CD14-positive monocyte (primary cell): ENCODE data around the gene ZDHHC11. TPM values are rescaled to one million over a fixed set of nuclear protein-coding genes. Genes with fewer than 3 reads are reported as not detected.
"Not testable (repeated sequence)": the region's sequence is repeated elsewhere in the genome, so short reads cannot be mapped to it uniquely, and the experiment has no call there.

Source experiments
- DNase-seq, 3 donors: peaks; one replicate each; pipeline ENCODE4 v3.0.0-alpha.2; 2011 to 2022
- H2AFZ ChIP-seq: 2 replicates; pipeline ENCODE4 v1.6.0; 2012; ENCODE audit warnings: mild to moderate bottlenecking, low read depth, low read length, inconsistent platforms; ENCODE audit not compliant: insufficient read depth, poor library complexity, severe bottlenecking
- H3K27ac ChIP-seq, 2 donors: 1 replicate in 1 of 2; 2 replicates in 1 of 2; pipeline ENCODE4 v1.5.1; 2012 to 2013; ENCODE audit warnings: low read length in 2 of 2, control low read depth in 1 of 2, inconsistent platforms in 1 of 2, low read depth in 1 of 2, mild to moderate bottlenecking in 1 of 2
- H3K27me3 ChIP-seq, 2 donors: one replicate each; pipeline versions ENCODE4 v1.6.0 to v1.6.1; 2011 to 2013; ENCODE audit warnings: low read length in 2 of 2; ENCODE audit not compliant: control insufficient read depth in 2 of 2, insufficient read depth in 2 of 2
- H3K36me3 ChIP-seq, 2 donors: replicated peaks in 1 of 2; 1 replicate in 1 of 2; 2 replicates in 1 of 2; pipeline versions ENCODE4 v1.5.1 to v1.6.1; 2012 to 2013; ENCODE audit warnings: low read length in 2 of 2, control low read depth in 1 of 2, inconsistent platforms in 1 of 2, mild to moderate bottlenecking in 1 of 2; ENCODE audit not compliant: insufficient read depth in 2 of 2, control insufficient read depth in 1 of 2
- H3K4me1 ChIP-seq, 2 donors: 1 replicate in 1 of 2; 2 replicates in 1 of 2; pipeline versions ENCODE4 v1.5.1 to v1.6.1; 2012 to 2013; ENCODE audit warnings: low read length in 2 of 2, control low read depth in 1 of 2, inconsistent platforms in 1 of 2, mild to moderate bottlenecking in 1 of 2, moderate library complexity in 1 of 2; ENCODE audit not compliant: insufficient read depth in 2 of 2, control insufficient read depth in 1 of 2
- H3K4me2 ChIP-seq: replicated peaks from 2 replicates; pipeline ENCODE3; 2012; ENCODE audit warnings: low read length, moderate library complexity, mild to moderate bottlenecking; ENCODE audit not compliant: poor library complexity, severe bottlenecking; ENCODE audit errors: extremely low read depth
- H3K4me3 ChIP-seq, 3 experiments: fragments of 200-600 bp in 1 of 3; sonication (generic) in 1 of 3; replicated peaks in 1 of 3; 1 replicate in 2 of 3; 2 replicates in 1 of 3; pipeline ENCODE4 v1.5.1; 2011 to 2013; ENCODE audit warnings: low read length in 3 of 3, mild to moderate bottlenecking in 3 of 3, control low read depth in 2 of 3, low read depth in 2 of 3, inconsistent platforms in 1 of 3, moderate library complexity in 1 of 3
- H3K79me2 ChIP-seq: 2 replicates; pipeline ENCODE4 v1.6.0; 2012; ENCODE audit warnings: mild to moderate bottlenecking, control low read depth, inconsistent platforms, low read length, moderate library complexity; ENCODE audit not compliant: insufficient read depth
- H3K9ac ChIP-seq: 2 replicates; pipeline ENCODE4 v1.6.0; 2017; ENCODE audit warnings: low read length, mild to moderate bottlenecking; ENCODE audit not compliant: insufficient read depth, poor library complexity, severe bottlenecking
- H3K9me3 ChIP-seq, 2 donors: replicated peaks in 1 of 2; 1 replicate in 1 of 2; 2 replicates in 1 of 2; pipeline versions ENCODE4 v1.5.1 to v1.6.1; 2012 to 2013; ENCODE audit warnings: low read length in 2 of 2, control low read depth in 1 of 2; ENCODE audit not compliant: control insufficient read depth in 1 of 2, insufficient read depth in 1 of 2
- H4K20me1 ChIP-seq: 2 replicates; pipeline ENCODE4 v1.6.0; 2012; ENCODE audit warnings: mild to moderate bottlenecking, low read length, control low read depth, moderate library complexity; ENCODE audit not compliant: insufficient read depth
- H3K27ac Mint-ChIP-seq, 7 donors: one replicate each; pipeline ENCODE4 v1.8.0; 2020; ENCODE audit warnings: mild to moderate bottlenecking in 7 of 7, mixed read lengths in 7 of 7, moderate library complexity in 6 of 7, inconsistent platforms in 2 of 7
- H3K27me3 Mint-ChIP-seq, 3 donors: one replicate each; pipeline ENCODE4 v1.8.0; 2021 to 2022; ENCODE audit warnings: low read depth in 3 of 3, mild to moderate bottlenecking in 3 of 3, mixed read lengths in 3 of 3, moderate library complexity in 3 of 3, inconsistent platforms in 1 of 3
- H3K36me3 Mint-ChIP-seq, 2 donors: one replicate each; pipeline ENCODE4 v1.8.0; 2020; ENCODE audit warnings: mixed read lengths in 2 of 2, inconsistent platforms in 1 of 2, mild to moderate bottlenecking in 1 of 2
- H3K4me1 Mint-ChIP-seq: one replicate; pipeline ENCODE4 v1.8.0; 2020; ENCODE audit warnings: mild to moderate bottlenecking, mixed read lengths
- H3K4me3 Mint-ChIP-seq, 2 donors: one replicate each; pipeline ENCODE4 v1.8.0; 2020; ENCODE audit warnings: mild to moderate bottlenecking in 2 of 2, mixed read lengths in 2 of 2, moderate library complexity in 1 of 2
- H3K9me3 Mint-ChIP-seq, 7 donors: one replicate each; pipeline ENCODE4 v1.8.0; 2020 to 2022; ENCODE audit warnings: mixed read lengths in 7 of 7, mild to moderate bottlenecking in 6 of 7, moderate library complexity in 6 of 7, inconsistent platforms in 2 of 7
- WGBS: methylation state at CpG from one replicate; pipeline ENCODE4 v1.1.5; 2013; ENCODE audit warnings: missing lambda C conversion rate; ENCODE audit not compliant: insufficient coverage; 5-methylcytosine and 5-hydroxymethylcytosine counted together
- intact Hi-C, 2 donors: fragments of 100-400 bp; cut with micrococcal nuclease; formaldehyde crosslinking; loops; one replicate each; pipeline versions ENCODE4 v1.15.0 to v1.15.1; 2023
- polyA plus RNA-seq, 3 donors: library from polyadenylated mRNA; depleted of rRNA in 1 of 3; unstranded in 2 of 3; stranded (reverse) in 1 of 3; fragments of 300-500 nt in 2 of 3; fragments of >200 nt in 1 of 3; fragmentation: Illumina TruSeq in 2 of 3; gene quantifications; 1 replicate in 2 of 3; 2 replicates in 1 of 3; pipeline ENCODE4 v1.2.3, GENCODE V29; 2012 to 2021
- TF ChIP-seq, protein P1 (sequence below): fragments of 200-600 bp; IDR thresholded peaks from one replicate; pipeline ENCODE4 v1.8.0; 2022; ENCODE audit warnings: antibody characterized with exemption, mild to moderate bottlenecking

ZDHHC11 gene
- polyA plus RNA-seq, 3 donors, result 1.8 TPM; not detected in 2

- intact Hi-C loops, result loop anchor here in 1 of 2 donors (2.0 kb wide), 1 partner anchor 93 kb away; no protein-coding TSS in a partner anchor
- H3K4me3 Mint-ChIP-seq, result no peak overlapping the region
- H3K27ac Mint-ChIP-seq, result no peak overlapping the region
- Histone ChIP-seq H4K20me1 (no peaks in the 10 kb centered on the region), H3K27me3 (no peaks in the 10 kb centered on the region), H3K79me2 (no peaks in the 10 kb centered on the region), H3K9ac (no peak overlapping the region), H3K4me2 (no peak overlapping the region), H3K4me1 (no peaks in the 10 kb centered on the region), H3K4me3 (no peak overlapping the region), H2AFZ (no peak overlapping the region), H3K27ac (no peak overlapping the region), H3K36me3 (no peaks in the 10 kb centered on the region), H3K9me3 (no peaks in the 10 kb centered on the region)
- peaks cover 0 to 3% (median 0%) of the 10 kb centered on the region in 7 donors for H3K9me3 Mint-ChIP-seq
- WGBS, result 93% methylated on average over 17 of the region's 20 CpGs
- TF ChIP-seq, protein P1, sequence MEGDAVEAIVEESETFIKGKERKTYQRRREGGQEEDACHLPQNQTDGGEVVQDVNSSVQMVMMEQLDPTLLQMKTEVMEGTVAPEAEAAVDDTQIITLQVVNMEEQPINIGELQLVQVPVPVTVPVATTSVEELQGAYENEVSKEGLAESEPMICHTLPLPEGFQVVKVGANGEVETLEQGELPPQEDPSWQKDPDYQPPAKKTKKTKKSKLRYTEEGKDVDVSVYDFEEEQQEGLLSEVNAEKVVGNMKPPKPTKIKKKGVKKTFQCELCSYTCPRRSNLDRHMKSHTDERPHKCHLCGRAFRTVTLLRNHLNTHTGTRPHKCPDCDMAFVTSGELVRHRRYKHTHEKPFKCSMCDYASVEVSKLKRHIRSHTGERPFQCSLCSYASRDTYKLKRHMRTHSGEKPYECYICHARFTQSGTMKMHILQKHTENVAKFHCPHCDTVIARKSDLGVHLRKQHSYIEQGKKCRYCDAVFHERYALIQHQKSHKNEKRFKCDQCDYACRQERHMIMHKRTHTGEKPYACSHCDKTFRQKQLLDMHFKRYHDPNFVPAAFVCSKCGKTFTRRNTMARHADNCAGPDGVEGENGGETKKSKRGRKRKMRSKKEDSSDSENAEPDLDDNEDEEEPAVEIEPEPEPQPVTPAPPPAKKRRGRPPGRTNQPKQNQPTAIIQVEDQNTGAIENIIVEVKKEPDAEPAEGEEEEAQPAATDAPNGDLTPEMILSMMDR, result no peak
- DNase-seq, result no peak
- H3K36me3 Mint-ChIP-seq, result no peaks in the 10 kb centered on the region
- no peaks in the 10 kb centered on the region for H3K4me1 Mint-ChIP-seq
- peaks cover 4 to 5% (median 4%) of the 10 kb centered on the region in 3 donors for H3K27me3 Mint-ChIP-seq
Measured at GRCh38 chr5:775961-776861, 74.6 kb downstream of the ZDHHC11 start.

DNA sequence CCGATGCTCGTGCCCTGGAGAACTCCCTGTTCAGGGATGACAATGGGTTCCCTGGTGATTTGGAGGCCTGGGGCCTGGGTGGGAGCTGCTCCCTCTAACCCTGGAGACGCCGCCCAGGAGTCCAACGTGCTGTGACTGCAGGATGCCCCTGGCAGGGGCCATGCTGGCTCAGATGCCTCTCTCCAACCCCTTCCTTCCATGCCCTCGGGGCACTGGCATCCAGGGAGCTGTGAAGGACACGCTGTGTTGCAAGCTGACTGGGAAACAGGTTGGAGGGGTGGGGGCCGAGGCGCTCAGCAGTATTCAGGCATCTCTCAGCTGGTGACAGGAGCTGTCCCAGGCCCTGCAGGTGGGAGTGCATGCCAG, 75.2 kb downstream of the ZDHHC11 start:
- H3K9me3 Mint-ChIP-seq, H3K36me3 Mint-ChIP-seq, H4K20me1 ChIP-seq, H3K36me3 ChIP-seq, H3K4me1 Mint-ChIP-seq, intact Hi-C loops, DNase-seq, H3K4me1 ChIP-seq, H3K9me3 ChIP-seq, H3K4me3 Mint-ChIP-seq, H3K27ac ChIP-seq, H3K4me3 ChIP-seq, H3K27ac Mint-ChIP-seq, H3K27me3 ChIP-seq, H3K27me3 Mint-ChIP-seq, H3K4me2 ChIP-seq, H3K79me2 ChIP-seq, H2AFZ ChIP-seq, H3K9ac ChIP-seq: not testable (repeated sequence)
- WGBS, result no CpG with 5 or more reads among the region's 9 CpGs

DNA sequence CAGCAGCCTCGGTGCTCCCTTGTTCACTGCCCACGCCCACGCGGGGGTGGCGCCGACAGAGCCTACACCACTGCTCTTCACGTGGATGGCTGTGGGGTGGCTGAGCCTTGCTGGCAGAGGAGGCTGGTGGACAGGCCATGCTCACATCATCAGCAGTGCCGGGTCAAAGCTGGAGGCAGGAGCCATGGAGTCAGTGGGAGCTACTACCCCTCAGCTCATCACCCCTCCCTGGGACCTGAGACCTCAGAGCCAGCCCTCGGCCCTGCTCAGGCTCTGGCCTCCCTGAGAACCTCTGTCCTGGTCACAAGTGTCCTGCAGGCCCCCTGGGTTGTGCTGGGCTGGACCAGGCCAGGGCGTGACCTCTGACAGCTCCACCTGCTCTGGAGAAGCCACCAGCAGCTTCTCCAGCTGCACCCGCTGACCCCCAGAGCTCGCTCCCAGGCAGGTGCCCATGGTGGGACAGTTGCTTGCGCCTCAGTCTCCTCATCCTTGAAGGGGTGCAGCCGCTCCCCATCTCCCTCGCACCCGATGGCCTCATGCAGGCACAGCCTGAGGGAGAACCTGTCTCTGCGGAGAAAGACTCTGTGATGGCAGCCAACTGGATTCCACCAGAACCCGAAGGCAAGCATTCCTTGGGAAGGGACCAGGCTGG, 75.8 kb downstream of the ZDHHC11 start:
- H3K4me1 Mint-ChIP-seq, H3K79me2 ChIP-seq, H3K4me3 ChIP-seq, H4K20me1 ChIP-seq, H3K4me2 ChIP-seq, H3K36me3 Mint-ChIP-seq, H2AFZ ChIP-seq, H3K4me3 Mint-ChIP-seq, intact Hi-C loops, H3K27me3 Mint-ChIP-seq, H3K36me3 ChIP-seq, H3K27ac Mint-ChIP-seq, DNase-seq, H3K9ac ChIP-seq, H3K27me3 ChIP-seq, H3K9me3 Mint-ChIP-seq, H3K27ac ChIP-seq, H3K4me1 ChIP-seq, H3K9me3 ChIP-seq: not testable (repeated sequence)
- WGBS, result 99% methylated on average over 10 of the region's 18 CpGs

- DNase-seq, H3K4me3 Mint-ChIP-seq, intact Hi-C loops: not testable (repeated sequence)
Measured at GRCh38 chr5:774304-774703, 76.5 kb downstream of the ZDHHC11 start.

More at GRCh38 chr5:774304-774703, 76.5 kb downstream of the ZDHHC11 start:
- H3K27ac ChIP-seq, H3K27me3 Mint-ChIP-seq, H3K4me1 Mint-ChIP-seq, H3K9ac ChIP-seq, H3K79me2 ChIP-seq, H3K36me3 ChIP-seq, H3K36me3 Mint-ChIP-seq, H3K4me3 ChIP-seq, H3K27me3 ChIP-seq, H3K27ac Mint-ChIP-seq, H3K9me3 Mint-ChIP-seq, H3K4me2 ChIP-seq, H2AFZ ChIP-seq, H3K9me3 ChIP-seq, H4K20me1 ChIP-seq, H3K4me1 ChIP-seq: not testable (repeated sequence)
- 96% methylated on average over 3 of the region's 6 CpGs for WGBS
